Testis (tissue), 3 donors: ENCODE measurements around the gene CNTD1. TPM values are rescaled to one million over a fixed set of nuclear protein-coding genes. Genes with fewer than 3 reads are reported as not detected.

Experiments
- DNase-seq: peaks from one replicate; pipeline ENCODE4 v3.0.0-alpha.2; 2019
- H3K27ac ChIP-seq, 2 donors: fragments of 200-600 bp; sonication (generic); one replicate each; pipeline ENCODE4 v1.5.1; 2019
- H3K27me3 ChIP-seq: fragments of 200-600 bp; sonication (generic); one replicate; pipeline ENCODE4 v1.5.1; 2019
- H3K36me3 ChIP-seq: fragments of 200-600 bp; sonication (generic); one replicate; pipeline ENCODE4 v1.5.1; 2017; ENCODE audit warnings: low read depth; ENCODE audit errors: missing control alignments
- H3K4me1 ChIP-seq: fragments of 200-600 bp; sonication (generic); one replicate; pipeline ENCODE4 v1.5.1; 2019
- H3K4me3 ChIP-seq, 2 donors: fragments of 200-600 bp; sonication (generic); one replicate each; pipeline ENCODE4 v1.5.1; 2017 to 2019
- H3K9me3 ChIP-seq: fragments of 200-600 bp; sonication (generic); one replicate; pipeline ENCODE4 v1.5.1; 2017
- POLR2A ChIP-seq: fragments of 450-650 bp; IDR thresholded peaks from one replicate; pipeline ENCODE4 v1.6.1; 2017; ENCODE audit warnings: antibody characterized with exemption, mild to moderate bottlenecking, moderate library complexity
- WGBS, 2 donors: methylation state at CpG; one replicate each; pipeline ENCODE4 v1.1.5; 2018; 5-methylcytosine and 5-hydroxymethylcytosine counted together
- intact Hi-C: fragments of 100-400 bp; cut with DNase I; formaldehyde crosslinking; loops from one replicate; pipeline ENCODE4 v1.15.1; 2023; ENCODE audit warnings: low total_unique reads
- polyA plus RNA-seq: library from polyadenylated mRNA; stranded (reverse); fragments of 350-450 nt; fragmentation: Illumina TruSeq; extraction: RNeasy Lipid Tissue Mini Kit (QIAGEN cat#74804); gene quantifications from one replicate; pipeline ENCODE4 v1.2.3, GENCODE V29; 2014; ENCODE audit warnings: low read depth, low replicate concordance; ENCODE audit not compliant: insufficient read depth
- total RNA-seq, 2 donors: library from RNA; depleted of rRNA; stranded (reverse); fragments of >200 nt; gene quantifications; one replicate each; pipeline ENCODE4 v1.2.3, GENCODE V29; 2016
- TF ChIP-seq, protein P1 (sequence below), 3 experiments: fragments of 450-650 bp in 2 of 3; fragments of 200-600 bp in 1 of 3; sonication (generic) in 1 of 3; IDR thresholded peaks; one replicate each; pipeline ENCODE4 v1.5.1; 2016 to 2019; ENCODE audit warnings: antibody characterized with exemption in 3 of 3, mild to moderate bottlenecking in 2 of 3, moderate library complexity in 1 of 3

Gene CNTD1
- total and polyA plus RNA-seq, 3 donors from 2014 or later: 21.2 to 114 (median 49.1) TPM

DNA sequence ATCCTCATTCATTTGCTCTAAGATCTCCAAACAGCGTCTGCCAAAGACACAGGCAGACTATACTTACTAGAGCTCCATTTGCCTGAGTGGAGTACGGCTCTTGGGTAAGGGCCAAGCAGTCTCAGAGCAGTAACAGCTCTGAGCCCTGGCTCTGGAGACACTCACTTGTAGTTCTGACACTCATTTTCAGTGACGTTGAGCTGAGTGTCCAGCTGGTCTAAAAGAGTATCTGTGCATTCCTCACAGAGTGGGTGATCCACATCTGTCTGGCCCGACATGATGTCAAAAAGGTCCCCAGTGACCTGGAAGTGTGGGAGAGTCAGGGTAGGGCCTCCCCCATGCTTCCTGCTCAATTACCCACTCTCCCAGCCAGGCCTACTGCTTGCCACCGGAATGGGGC, 19.7 kb downstream of the CNTD1 start:
- TF ChIP-seq, protein P1, sequence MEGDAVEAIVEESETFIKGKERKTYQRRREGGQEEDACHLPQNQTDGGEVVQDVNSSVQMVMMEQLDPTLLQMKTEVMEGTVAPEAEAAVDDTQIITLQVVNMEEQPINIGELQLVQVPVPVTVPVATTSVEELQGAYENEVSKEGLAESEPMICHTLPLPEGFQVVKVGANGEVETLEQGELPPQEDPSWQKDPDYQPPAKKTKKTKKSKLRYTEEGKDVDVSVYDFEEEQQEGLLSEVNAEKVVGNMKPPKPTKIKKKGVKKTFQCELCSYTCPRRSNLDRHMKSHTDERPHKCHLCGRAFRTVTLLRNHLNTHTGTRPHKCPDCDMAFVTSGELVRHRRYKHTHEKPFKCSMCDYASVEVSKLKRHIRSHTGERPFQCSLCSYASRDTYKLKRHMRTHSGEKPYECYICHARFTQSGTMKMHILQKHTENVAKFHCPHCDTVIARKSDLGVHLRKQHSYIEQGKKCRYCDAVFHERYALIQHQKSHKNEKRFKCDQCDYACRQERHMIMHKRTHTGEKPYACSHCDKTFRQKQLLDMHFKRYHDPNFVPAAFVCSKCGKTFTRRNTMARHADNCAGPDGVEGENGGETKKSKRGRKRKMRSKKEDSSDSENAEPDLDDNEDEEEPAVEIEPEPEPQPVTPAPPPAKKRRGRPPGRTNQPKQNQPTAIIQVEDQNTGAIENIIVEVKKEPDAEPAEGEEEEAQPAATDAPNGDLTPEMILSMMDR (IDR thresholded peaks at IDR 0.05): no peak
- no peak for TF ChIP-seq POLR2A
- H3K27me3 ChIP-seq: no peaks in the 10 kb centered on the region
- H3K27ac ChIP-seq: no peak overlapping the region
- intact Hi-C loops: no loop called here
- no peaks in the 10 kb centered on the region for H3K9me3 ChIP-seq
- peaks cover 4% of the 10 kb centered on the region for H3K4me1 ChIP-seq
- no peak overlapping the region for H3K4me3 ChIP-seq
- DNase-seq: no peak
- no peaks in the 10 kb centered on the region for H3K36me3 ChIP-seq
- WGBS, 2 donors: 78 to 79% methylated on average over 4 to 5 of the region's 5 CpGs

DNA sequence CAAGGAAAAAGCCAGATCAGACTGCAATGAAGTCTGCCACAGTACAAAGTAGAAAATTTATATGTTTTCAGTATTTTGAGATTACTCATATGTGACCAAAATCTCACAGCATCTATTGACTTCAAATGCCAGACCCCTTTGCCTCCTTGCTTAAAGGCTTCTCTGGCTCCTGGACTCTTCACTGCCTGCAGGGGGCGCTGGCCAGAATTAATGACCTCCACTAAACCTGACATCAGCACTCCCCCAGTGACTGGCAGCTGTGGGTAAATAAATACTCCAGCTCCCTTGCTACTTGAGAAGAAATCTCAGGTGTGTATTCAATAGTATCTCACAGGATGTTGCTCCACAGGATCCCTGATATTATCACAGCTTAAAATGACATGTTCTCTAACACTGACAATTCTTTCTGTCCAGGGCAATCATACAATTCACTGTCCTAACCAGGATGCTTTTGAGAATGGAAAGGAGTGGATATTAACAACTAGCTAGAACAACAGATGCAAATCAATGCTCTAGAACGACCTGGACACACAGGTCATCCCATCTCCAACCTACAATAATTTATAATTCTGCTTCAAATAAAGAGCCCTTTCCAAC, 21.4 kb downstream of the CNTD1 start:
- Histone ChIP-seq H3K4me1 (peaks cover 7% of the 10 kb centered on the region), H3K27me3 (no peaks in the 10 kb centered on the region), H3K4me3 (no peak overlapping the region), H3K36me3 (no peaks in the 10 kb centered on the region), H3K27ac (no peak overlapping the region), H3K9me3 (no peaks in the 10 kb centered on the region)
- peak; percentile 68 for DNase-seq
- intact Hi-C loops: loop anchor here (10.0 kb wide), 1 partner anchor 95 kb away; no protein-coding TSS in a partner anchor
- WGBS, 2 donors: 36 to 47% methylated on average over 2 of the region's 2 CpGs
- no peak for TF ChIP-seq POLR2A
- TF ChIP-seq, protein P1 (IDR thresholded peaks at IDR 0.05): peak in 2 of 3 experiments; percentile 43 to 60

DNA sequence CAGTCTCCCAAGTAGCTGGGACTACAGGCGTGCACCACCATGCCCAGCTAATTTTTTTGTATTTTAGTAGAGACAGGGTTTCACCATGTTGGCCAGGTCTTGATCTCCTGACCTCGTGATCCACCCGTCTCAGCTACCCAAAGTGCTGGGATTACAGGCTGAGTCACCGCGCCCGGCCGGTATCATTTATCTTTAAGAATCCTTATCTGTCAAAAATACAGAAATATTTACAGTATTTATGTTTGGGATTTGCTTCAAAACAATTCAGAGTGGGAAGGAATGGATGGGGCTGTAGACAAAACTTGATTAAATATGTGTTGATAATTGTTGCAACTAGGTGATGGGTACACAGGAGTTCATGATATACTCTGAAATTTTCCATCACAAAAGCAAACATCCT, 22.5 kb downstream of the CNTD1 start:
- H3K27ac ChIP-seq: no peak overlapping the region
- no peak overlapping the region for H3K4me3 ChIP-seq
- peaks cover 7% of the 10 kb centered on the region for H3K4me1 ChIP-seq
- no peaks in the 10 kb centered on the region for H3K27me3 ChIP-seq
- intact Hi-C loops: loop anchor here (10.0 kb wide), 1 partner anchor 96 kb away; no protein-coding TSS in a partner anchor
- H3K9me3 ChIP-seq: no peaks in the 10 kb centered on the region
- no peak for TF ChIP-seq POLR2A
- TF ChIP-seq, protein P1 (IDR thresholded peaks at IDR 0.05): no peak
- H3K36me3 ChIP-seq: no peaks in the 10 kb centered on the region
- DNase-seq: no peak
- 94 to 95% methylated on average over 7 of the region's 7 CpGs for WGBS, 2 donors

DNA sequence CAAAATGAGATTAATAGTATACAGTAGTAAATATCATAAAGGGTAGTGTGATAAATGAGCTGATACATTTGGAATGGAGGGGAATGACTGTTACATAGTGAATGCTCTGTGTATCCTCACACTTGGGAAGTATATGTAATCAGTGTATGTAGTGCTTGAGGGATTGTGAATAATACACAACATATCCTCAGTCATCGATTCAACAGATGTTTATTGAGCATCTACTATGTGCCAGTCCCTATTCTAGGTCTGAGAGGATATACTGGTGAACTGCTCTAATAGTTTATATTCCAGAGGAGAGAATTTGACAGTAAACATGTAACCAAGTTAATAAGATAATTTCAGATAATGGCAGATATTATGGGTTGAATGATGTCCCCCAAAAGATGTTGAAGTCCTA, 28.8 kb downstream of the CNTD1 start:
- Histone ChIP-seq H3K4me1 (peaks cover 7% of the 10 kb centered on the region), H3K4me3 (no peak overlapping the region), H3K27me3 (no peaks in the 10 kb centered on the region), H3K36me3 (no peaks in the 10 kb centered on the region), H3K27ac (no peak overlapping the region), H3K9me3 (no peaks in the 10 kb centered on the region)
- 82 to 96% methylated on average over 1 of the region's 1 CpG for WGBS, 2 donors
- DNase-seq: no peak
- intact Hi-C loops: loop anchor here (10.0 kb wide), 1 partner anchor 103 kb away; no protein-coding TSS in a partner anchor
- TF ChIP-seq, protein P1 (IDR thresholded peaks at IDR 0.05): no peak
- no peak for TF ChIP-seq POLR2A

DNA sequence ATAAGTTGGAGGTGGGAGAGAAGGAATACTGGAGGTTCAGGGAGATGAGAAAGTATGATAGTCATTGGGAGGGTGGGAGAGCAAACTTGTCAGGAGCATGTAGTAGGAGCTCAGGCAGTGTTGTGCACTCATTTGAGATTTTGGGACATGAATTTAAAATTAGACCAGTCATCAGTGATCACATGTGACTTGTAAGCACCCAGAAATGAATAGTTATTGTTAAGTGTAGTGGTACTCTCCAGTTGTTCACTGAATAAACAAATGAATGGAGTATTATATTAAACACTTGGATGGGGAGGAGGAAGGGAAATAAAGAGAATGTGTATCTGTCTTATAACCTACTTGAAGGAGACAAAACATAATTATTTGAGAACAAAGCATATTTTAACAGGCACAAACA, 32.3 kb downstream of the CNTD1 start:
- peaks cover 10% of the 10 kb centered on the region for H3K4me1 ChIP-seq
- intact Hi-C loops: no loop called here
- TF ChIP-seq, protein P1 (IDR thresholded peaks at IDR 0.05): no peak
- TF ChIP-seq POLR2A: no peak
- DNase-seq: no peak
- H3K27me3 ChIP-seq: no peaks in the 10 kb centered on the region
- no peaks in the 10 kb centered on the region for H3K9me3 ChIP-seq
- H3K4me3 ChIP-seq: no peak overlapping the region
- H3K27ac ChIP-seq: no peak overlapping the region
- no peaks in the 10 kb centered on the region for H3K36me3 ChIP-seq
